Upper lobe of left lung (tissue), 4 donors: ENCODE data around the gene FEZ2.

Experiments used
- CTCF ChIP-seq, 6 experiments: fragments of 450-650 bp in 4 of 6; fragments of 200-600 bp in 2 of 6; sonication (generic) in 2 of 6; IDR thresholded peaks; one replicate each; pipeline ENCODE4 v1.5.1; 2016 to 2019; ENCODE audit warnings: antibody characterized with exemption in 6 of 6
- EP300 ChIP-seq, 4 donors: sonication (generic); formaldehyde crosslinking; IDR thresholded peaks; one replicate each; pipeline ENCODE4 v1.5.1; 2017; ENCODE audit warnings: antibody characterized with exemption in 4 of 4, control low read depth in 2 of 4
- POLR2A ChIP-seq, 4 donors: fragments of 450-650 bp; IDR thresholded peaks; one replicate each; pipeline ENCODE4 v1.5.1; 2016 to 2017; ENCODE audit warnings: antibody characterized with exemption in 4 of 4, mild to moderate bottlenecking in 2 of 4
- POLR2AphosphoS5 ChIP-seq, 2 donors: sonication (generic); formaldehyde crosslinking; IDR thresholded peaks; one replicate each; pipeline ENCODE4 v1.5.1; 2017; ENCODE audit warnings: antibody characterized with exemption in 2 of 2

DNA sequence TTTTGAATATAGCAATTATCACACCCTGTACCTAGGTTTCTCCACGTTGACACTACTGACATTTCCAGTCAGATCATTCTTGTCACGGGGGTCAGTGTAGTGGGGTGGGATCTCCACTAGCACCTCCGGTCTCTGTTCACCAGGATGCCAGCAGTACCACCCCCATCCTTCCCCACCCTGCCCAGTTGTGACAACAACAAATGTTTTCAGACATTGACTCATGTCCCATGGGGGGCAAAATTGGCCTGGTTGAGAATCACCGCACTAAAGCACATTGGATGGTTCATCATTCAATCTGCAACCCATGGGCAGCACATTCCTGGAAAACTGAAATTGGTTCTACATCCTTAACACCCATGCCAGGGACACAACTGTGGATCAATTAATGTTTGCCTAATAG, 32.3 kb downstream of the FEZ2 start:
- no peak for TF ChIP-seq POLR2AphosphoS5 (IDR thresholded peaks at IDR 0.05)
- TF ChIP-seq CTCF (IDR thresholded peaks at IDR 0.05), result no peak
- no peak for TF ChIP-seq POLR2A (IDR thresholded peaks at IDR 0.05)
- TF ChIP-seq EP300 (IDR thresholded peaks at IDR 0.05), result no peak
